ENCODE data around the gene SIRT1. TPM values are rescaled to one million over a fixed set of nuclear protein-coding genes. Genes with fewer than 3 reads are reported as not detected.

Gene SIRT1
- total and polyA plus RNA-seq, 2 of the 4 experiments (the other 2 are of a cell fraction), result 9.5 to 12.9 TPM

GRCh38 chr10:67869996-67870395 is 14.5 kb upstream of the SIRT1 start:
- DNase-seq, result no peak
- no peak overlapping the region for H3K4me2 ChIP-seq (ENCODE audit: low read depth, low read length)
- ChIA-PET CTCF (interaction anchor here (1.0 kb wide), 1 partner anchor 15 kb away, joined by 3 read pairs; no protein-coding TSS in a partner anchor), POLR2A (ENCODE audit: unreplicated experiment) (no interaction called here)
- H4K20me1 ChIP-seq (ENCODE audit: insufficient read depth, low read length), result no peaks in the 10 kb centered on the region
- no peak overlapping the region for H2AFZ ChIP-seq (replicated peaks; ENCODE audit: low read length, poor library complexity)
- no CpG with 5 or more reads among the region's 6 CpGs for WGBS, 2 experiments (ENCODE audit: extremely low coverage in 2 of 2, insufficient read length in 1 of 2)
- in situ Hi-C loops (cut with MboI; ENCODE audit: low sequenced_read_pairs) (loop anchor here (25.0 kb wide), 2 partner anchors 317 to 417 kb away; no protein-coding TSS in a partner anchor), dilution Hi-C loops (cut with HindIII; ENCODE audit: low sequenced_read_pairs, unreplicated experiment) (no loop called here), intact Hi-C loops (cut with micrococcal nuclease) (no loop called here)
- H2BK5ac ChIP-seq (ENCODE audit: low read depth, low read length, poor library complexity, severe bottlenecking), result no peak overlapping the region
- H3K9me1 ChIP-seq (ENCODE audit: insufficient read depth, low read length), result no peaks in the 10 kb centered on the region
- no peaks in the 10 kb centered on the region for H3K9me3 ChIP-seq (ENCODE audit: control insufficient read depth, insufficient read depth, low read length)
- H3K18ac ChIP-seq (ENCODE audit: low read depth, low read length), result no peak overlapping the region
- no peak overlapping the region for H3K27ac ChIP-seq (ENCODE audit: insufficient read depth, low read length)
- H3K4ac ChIP-seq (ENCODE audit: low read depth, low read length), result no peak overlapping the region
- H4K91ac ChIP-seq (ENCODE audit: insufficient read depth, low read depth, low read length), result no peak overlapping the region
- H4K8ac ChIP-seq (ENCODE audit: low read depth in 2 of 2, low read length in 2 of 2), result no peak overlapping the region
- no TSS peak for BruUV-seq (replicated peaks)
- H2AK9ac ChIP-seq (replicated peaks; ENCODE audit: low read depth, low read length, poor library complexity), result no peak overlapping the region
- no peak for TF ChIP-seq RAD21 (IDR thresholded peaks at IDR 0.05; ENCODE audit: low read length)
- TF ChIP-seq MXI1 (IDR thresholded peaks at IDR 0.05; ENCODE audit: borderline replicate concordance, low read depth, low read length), result no peak
- no peak for TF ChIP-seq MAZ (IDR thresholded peaks at IDR 0.05; ENCODE audit: borderline replicate concordance, low read depth, low read length)
- no peak for TF ChIP-seq BHLHE40 (IDR thresholded peaks at IDR 0.05; ENCODE audit: low read depth, low read length)
- no peak for TF ChIP-seq NFE2L2 (IDR thresholded peaks at IDR 0.05; ENCODE audit: low read depth, low read length)
- no peak for TF ChIP-seq ELK1 (IDR thresholded peaks at IDR 0.05; ENCODE audit: borderline replicate concordance, low read depth, low read length)
- no peak for TF ChIP-seq CEBPB (IDR thresholded peaks at IDR 0.05; ENCODE audit: low read depth, low read length)
- no peak for TF ChIP-seq USF2 (IDR thresholded peaks at IDR 0.05; ENCODE audit: low read depth, low read length)
- no peak for TF ChIP-seq SMC3 (IDR thresholded peaks at IDR 0.05; ENCODE audit: low read depth, low read length)
- no peak for TF ChIP-seq RCOR1 (IDR thresholded peaks at IDR 0.05; ENCODE audit: insufficient replicate concordance, low read length)
- no peak for TF ChIP-seq MAFK (IDR thresholded peaks at IDR 0.05; ENCODE audit: low read depth, low read length)
- TF ChIP-seq FOS (IDR thresholded peaks at IDR 0.05; ENCODE audit: low read depth, low read length), result no peak
- TF ChIP-seq POLR2A (IDR thresholded peaks at IDR 0.05; ENCODE audit: low read depth, low read length), result no peak
- no peak for TF ChIP-seq RFX5 (IDR thresholded peaks at IDR 0.05; ENCODE audit: low read depth, low read length)
- no peak for TF ChIP-seq CTCF (conservative IDR thresholded peaks at IDR 0.05; ENCODE audit: low read depth, low read length)
- TF ChIP-seq CHD1 (IDR thresholded peaks at IDR 0.05; ENCODE audit: low read depth, low read length), result no peak
- no peak overlapping the region for H2BK120ac ChIP-seq (ENCODE audit: low read depth, low read length)
- H2AK5ac ChIP-seq (ENCODE audit: low read depth, low read length), result no peak overlapping the region
- no peak overlapping the region for H2BK15ac ChIP-seq (ENCODE audit: low read depth, low read length)
- no peak overlapping the region for H3K9ac ChIP-seq (ENCODE audit: low read depth, low read length)
- no peaks in the 10 kb centered on the region for H3K79me1 ChIP-seq (ENCODE audit: low read depth in 1 of 2, low read length in 2 of 2)
- no peak for ATAC-seq (ENCODE audit: low read depth)
- H3K14ac ChIP-seq (replicated peaks; ENCODE audit: low read depth, low read length), result no peak overlapping the region
- no peak overlapping the region for H3K23ac ChIP-seq (ENCODE audit: low read depth, low read length)
- no peak overlapping the region for H3K4me3 ChIP-seq (ENCODE audit: insufficient read depth, low read depth, low read length)
- H4K5ac ChIP-seq (ENCODE audit: low read depth, low read length), result no peak overlapping the region
- no peak overlapping the region for H2BK20ac ChIP-seq (ENCODE audit: low read depth, low read length)
- H3K27me3 ChIP-seq (ENCODE audit: control insufficient read depth, insufficient read depth, low read length), result no peaks in the 10 kb centered on the region
- H3K56ac ChIP-seq (ENCODE audit: extremely low read depth, insufficient read depth, low read length), result no peak overlapping the region
- H3K36me3 ChIP-seq (ENCODE audit: control insufficient read depth, insufficient read depth, low read length), result no peaks in the 10 kb centered on the region
- H3K4me1 ChIP-seq (ENCODE audit: control insufficient read depth, insufficient read depth, low read length), result no peaks in the 10 kb centered on the region
